Activated T-cell treated with anti-CD3 and anti-CD28 coated beads, Interleukin-2, amount 50 U/mL, for 24 hours (primary cell): Measurements from ENCODE around the gene TSPAN33.

Experiments
- DNase-seq: peaks from one replicate; pipeline ENCODE4 v3.0.0-alpha.2; 2020
- H3K27ac Mint-ChIP-seq: 2 replicates; pipeline ENCODE4 v1.8.0; 2020; ENCODE audit warnings: mild to moderate bottlenecking, mixed read lengths
- H3K27me3 Mint-ChIP-seq: 2 replicates; pipeline ENCODE4 v1.8.0; 2020; ENCODE audit warnings: mixed read lengths
- H3K36me3 Mint-ChIP-seq: 2 replicates; pipeline ENCODE4 v1.8.0; 2020; ENCODE audit warnings: low read depth, mixed read lengths
- H3K4me1 Mint-ChIP-seq: 2 replicates; pipeline ENCODE4 v1.8.0; 2020; ENCODE audit warnings: low read depth, mixed read lengths
- H3K4me3 Mint-ChIP-seq: 2 replicates; pipeline ENCODE4 v1.8.0; 2020; ENCODE audit warnings: mild to moderate bottlenecking, moderate library complexity, mixed read lengths
- H3K9me3 Mint-ChIP-seq: 2 replicates; pipeline ENCODE4 v1.8.0; 2020; ENCODE audit warnings: mixed read lengths

The TSPAN33 gene

GRCh38 chr7:129150199-129150996, 5.9 kb downstream of the TSPAN33 start:
- H3K27me3 Mint-ChIP-seq: peaks cover 9% of the 10 kb centered on the region
- no peak overlapping the region for H3K27ac Mint-ChIP-seq
- H3K4me3 Mint-ChIP-seq: no peak overlapping the region
- H3K9me3 Mint-ChIP-seq: no peaks in the 10 kb centered on the region
- H3K4me1 Mint-ChIP-seq: peaks cover 7% of the 10 kb centered on the region
- no peak for DNase-seq
- H3K36me3 Mint-ChIP-seq: no peaks in the 10 kb centered on the region

GRCh38 chr7:129157651-129158050, 13.1 kb downstream of the TSPAN33 start:
- Mint-ChIP-seq H3K36me3 (no peaks in the 10 kb centered on the region), H3K27ac (no peak overlapping the region), H3K4me3 (no peak overlapping the region), H3K9me3 (no peaks in the 10 kb centered on the region), H3K4me1 (no peaks in the 10 kb centered on the region), H3K27me3 (no peaks in the 10 kb centered on the region)
- no peak for DNase-seq

DNA sequence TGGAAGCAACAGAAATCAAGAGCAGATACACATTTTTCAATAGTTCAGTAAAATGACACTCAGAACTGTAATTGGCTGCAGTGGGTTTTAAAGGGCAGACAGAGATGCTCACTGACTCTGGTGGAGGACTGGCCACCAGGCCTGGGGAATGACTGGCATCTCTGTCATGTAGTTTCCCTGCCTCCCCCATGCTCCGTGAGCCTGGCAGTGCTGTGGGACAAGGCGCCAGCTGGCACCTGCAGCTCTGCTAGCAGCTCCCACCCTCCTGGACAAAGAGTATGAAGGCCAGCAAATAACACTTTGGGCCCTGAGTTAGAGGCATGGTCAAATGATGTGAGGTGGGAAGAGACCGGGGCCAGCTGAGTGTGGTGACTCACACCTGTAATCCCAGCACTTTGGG, 15.0 kb downstream of the TSPAN33 start:
- no peaks in the 10 kb centered on the region for H3K9me3 Mint-ChIP-seq
- H3K4me1 Mint-ChIP-seq: no peaks in the 10 kb centered on the region

DNA sequence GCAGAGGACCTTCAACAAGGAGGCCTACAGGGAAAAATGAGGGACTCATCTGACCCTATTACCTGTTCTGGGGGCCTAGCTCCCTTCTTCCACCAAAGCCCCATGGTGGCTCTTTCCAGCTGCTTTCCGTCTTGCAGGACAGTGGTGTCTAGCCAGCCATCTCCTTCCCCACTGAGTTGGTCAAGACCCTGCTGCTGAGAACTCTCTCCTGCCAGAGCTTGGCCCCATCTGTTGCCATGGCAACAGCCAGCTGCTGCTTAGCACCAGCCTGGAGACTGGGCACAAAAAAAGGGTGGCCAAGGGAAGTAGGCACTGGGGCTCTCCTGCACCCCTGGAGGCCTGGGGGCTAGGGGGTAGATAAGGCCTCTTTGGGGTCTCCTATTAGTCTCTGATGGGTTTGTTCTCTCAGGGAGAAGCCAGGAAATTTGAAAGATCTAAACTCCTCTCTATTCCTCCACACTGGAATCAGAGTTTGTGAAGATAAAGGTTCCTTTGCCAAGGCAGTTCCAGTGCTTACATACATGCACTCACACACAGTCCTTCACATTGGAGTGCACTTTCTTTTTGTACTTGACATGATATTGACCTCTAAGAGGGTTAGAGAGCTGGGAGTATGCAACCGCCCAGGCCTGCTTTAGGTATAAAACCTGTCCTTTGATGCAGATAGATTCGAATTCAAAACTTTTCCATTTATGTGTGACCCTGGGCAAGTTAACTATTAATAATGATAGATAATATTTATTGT, 15.8 kb downstream of the TSPAN33 start:
- Mint-ChIP-seq H3K9me3 (no peaks in the 10 kb centered on the region), H3K27ac (no peak overlapping the region), H3K4me1 (no peaks in the 10 kb centered on the region), H3K36me3 (no peaks in the 10 kb centered on the region), H3K4me3 (no peak overlapping the region), H3K27me3 (no peaks in the 10 kb centered on the region)
- no peak for DNase-seq

More for the DNA sequence above, 15.0 kb downstream of the TSPAN33 start:
- Mint-ChIP-seq H3K36me3 (no peaks in the 10 kb centered on the region), H3K27me3 (no peaks in the 10 kb centered on the region), H3K4me3 (no peak overlapping the region), H3K27ac (no peak overlapping the region)
- DNase-seq: no peak

GRCh38 chr7:129161524-129162225, 17.2 kb downstream of the TSPAN33 start:
- Mint-ChIP-seq H3K36me3 (no peaks in the 10 kb centered on the region), H3K9me3 (no peaks in the 10 kb centered on the region), H3K27ac (no peak overlapping the region), H3K27me3 (no peaks in the 10 kb centered on the region), H3K4me3 (no peak overlapping the region), H3K4me1 (no peaks in the 10 kb centered on the region)
- no peak for DNase-seq

DNA sequence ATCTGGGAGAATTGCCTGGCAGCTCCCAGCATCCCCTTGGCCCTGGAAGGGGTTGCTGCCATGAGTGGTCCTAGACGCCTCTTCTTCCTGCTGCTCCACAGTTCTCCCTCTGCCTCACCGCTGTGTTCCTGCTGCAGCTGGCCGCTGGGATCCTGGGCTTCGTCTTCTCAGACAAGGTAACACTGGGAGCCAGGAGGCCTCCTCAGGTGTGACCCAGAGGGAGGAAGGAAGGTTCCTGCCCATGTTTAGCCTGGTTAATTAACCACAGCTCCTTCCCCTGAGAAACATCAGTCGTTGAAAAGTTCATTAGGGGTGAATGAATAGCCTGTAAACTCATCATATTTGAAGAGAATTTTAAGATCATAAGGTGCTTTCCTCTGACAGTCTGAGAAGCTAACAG, 18.2 kb downstream of the TSPAN33 start:
- Mint-ChIP-seq H3K36me3 (no peaks in the 10 kb centered on the region), H3K9me3 (no peaks in the 10 kb centered on the region), H3K4me1 (no peaks in the 10 kb centered on the region), H3K27me3 (peaks cover 4% of the 10 kb centered on the region), H3K4me3 (no peak overlapping the region), H3K27ac (no peak overlapping the region)
- DNase-seq: no peak

DNA sequence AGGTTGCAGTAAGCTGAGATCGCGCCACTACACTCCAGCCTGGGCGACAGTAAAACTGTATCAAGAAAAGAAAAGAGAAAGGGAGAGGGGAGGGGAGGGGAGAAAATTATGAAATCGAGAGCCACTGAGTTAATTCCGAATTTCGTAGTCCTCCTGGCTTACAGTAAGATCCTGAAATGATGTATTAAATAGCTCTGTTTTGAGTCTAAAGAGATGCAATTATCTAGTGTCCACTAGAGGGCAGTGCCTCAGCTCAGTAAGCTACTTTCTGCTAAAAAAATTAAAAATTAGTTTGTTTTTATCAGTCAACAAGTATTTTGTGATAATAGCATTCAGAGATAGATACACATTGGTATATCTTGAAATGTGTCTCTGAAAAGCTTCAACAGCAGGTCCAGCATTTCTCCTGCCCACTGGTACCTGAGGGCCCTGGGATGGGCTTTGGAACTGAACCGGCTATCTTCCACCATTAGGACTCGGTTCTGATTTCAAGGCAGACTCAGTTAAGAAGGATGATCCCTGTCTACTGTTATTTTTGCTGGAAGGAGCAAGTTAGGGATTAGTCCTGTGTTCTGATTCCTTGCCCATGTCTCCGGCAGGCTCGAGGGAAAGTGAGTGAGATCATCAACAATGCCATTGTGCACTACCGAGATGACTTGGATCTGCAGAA, 19.5 kb downstream of the TSPAN33 start:
- H3K27me3 Mint-ChIP-seq: peaks cover 10% of the 10 kb centered on the region
- H3K27ac Mint-ChIP-seq: no peak overlapping the region
- H3K36me3 Mint-ChIP-seq: no peaks in the 10 kb centered on the region
- no peak overlapping the region for H3K4me3 Mint-ChIP-seq
- no peak for DNase-seq
- peaks cover 7% of the 10 kb centered on the region for H3K4me1 Mint-ChIP-seq
- H3K9me3 Mint-ChIP-seq: no peaks in the 10 kb centered on the region

- no peaks in the 10 kb centered on the region for H3K9me3 Mint-ChIP-seq
- no peak overlapping the region for H3K27ac Mint-ChIP-seq
- no peak overlapping the region for H3K4me3 Mint-ChIP-seq
- peaks cover 15% of the 10 kb centered on the region for H3K27me3 Mint-ChIP-seq
- peaks cover 18% of the 10 kb centered on the region for H3K4me1 Mint-ChIP-seq
- no peak for DNase-seq
- H3K36me3 Mint-ChIP-seq: no peaks in the 10 kb centered on the region
Observed at GRCh38 chr7:129166745-129167144, 22.2 kb downstream of the TSPAN33 start.

GRCh38 chr7:129167817-129168216, 23.3 kb downstream of the TSPAN33 start:
- peaks cover 15% of the 10 kb centered on the region for H3K27me3 Mint-ChIP-seq
- no peak overlapping the region for H3K27ac Mint-ChIP-seq
- H3K36me3 Mint-ChIP-seq: no peaks in the 10 kb centered on the region
- H3K4me1 Mint-ChIP-seq: peaks cover 18% of the 10 kb centered on the region
- no peak for DNase-seq
- no peak overlapping the region for H3K4me3 Mint-ChIP-seq
- H3K9me3 Mint-ChIP-seq: no peaks in the 10 kb centered on the region

GRCh38 chr7:129168231-129169021, 23.9 kb downstream of the TSPAN33 start:
- Mint-ChIP-seq H3K36me3 (no peaks in the 10 kb centered on the region), H3K27me3 (peaks cover 15% of the 10 kb centered on the region), H3K4me3 (peak overlapping the region; percentile 42), H3K27ac (peak overlapping the region; percentile 15), H3K4me1 (peaks cover 18% of the 10 kb centered on the region), H3K9me3 (no peaks in the 10 kb centered on the region)
- DNase-seq: no peak

DNA sequence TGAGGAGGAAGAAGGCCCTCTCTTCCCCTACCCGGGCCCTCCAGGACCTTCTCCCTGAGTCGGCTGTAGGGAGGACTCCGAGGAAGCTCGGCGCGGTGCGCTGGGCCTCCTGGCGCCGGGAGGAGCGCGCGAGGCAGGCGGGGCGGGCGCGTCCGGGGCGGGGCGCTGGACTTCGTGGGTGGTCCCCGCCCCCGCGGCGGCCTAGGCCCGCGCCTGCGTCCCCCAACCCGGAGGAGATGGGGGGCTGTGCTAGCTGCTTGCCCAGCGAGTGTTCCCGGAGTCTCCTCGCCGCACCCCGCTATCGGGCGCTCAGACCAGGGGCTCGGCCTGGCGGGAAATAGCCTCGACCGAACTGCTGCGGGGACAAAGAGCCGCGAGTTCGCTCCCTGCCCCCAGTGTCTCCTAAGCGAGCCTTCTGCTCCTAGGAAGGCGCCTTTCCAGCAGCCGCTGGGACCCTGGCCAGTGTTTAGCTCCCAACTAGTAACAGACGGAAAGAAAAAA, 24.7 kb downstream of the TSPAN33 start:
- peaks cover 15% of the 10 kb centered on the region for H3K27me3 Mint-ChIP-seq
- H3K9me3 Mint-ChIP-seq: no peaks in the 10 kb centered on the region
- H3K27ac Mint-ChIP-seq: peak overlapping the region; percentile 84
- H3K4me3 Mint-ChIP-seq: peak overlapping the region; percentile 71
- H3K4me1 Mint-ChIP-seq: peaks cover 18% of the 10 kb centered on the region
- DNase-seq: peak; percentile 69
- no peaks in the 10 kb centered on the region for H3K36me3 Mint-ChIP-seq

DNA sequence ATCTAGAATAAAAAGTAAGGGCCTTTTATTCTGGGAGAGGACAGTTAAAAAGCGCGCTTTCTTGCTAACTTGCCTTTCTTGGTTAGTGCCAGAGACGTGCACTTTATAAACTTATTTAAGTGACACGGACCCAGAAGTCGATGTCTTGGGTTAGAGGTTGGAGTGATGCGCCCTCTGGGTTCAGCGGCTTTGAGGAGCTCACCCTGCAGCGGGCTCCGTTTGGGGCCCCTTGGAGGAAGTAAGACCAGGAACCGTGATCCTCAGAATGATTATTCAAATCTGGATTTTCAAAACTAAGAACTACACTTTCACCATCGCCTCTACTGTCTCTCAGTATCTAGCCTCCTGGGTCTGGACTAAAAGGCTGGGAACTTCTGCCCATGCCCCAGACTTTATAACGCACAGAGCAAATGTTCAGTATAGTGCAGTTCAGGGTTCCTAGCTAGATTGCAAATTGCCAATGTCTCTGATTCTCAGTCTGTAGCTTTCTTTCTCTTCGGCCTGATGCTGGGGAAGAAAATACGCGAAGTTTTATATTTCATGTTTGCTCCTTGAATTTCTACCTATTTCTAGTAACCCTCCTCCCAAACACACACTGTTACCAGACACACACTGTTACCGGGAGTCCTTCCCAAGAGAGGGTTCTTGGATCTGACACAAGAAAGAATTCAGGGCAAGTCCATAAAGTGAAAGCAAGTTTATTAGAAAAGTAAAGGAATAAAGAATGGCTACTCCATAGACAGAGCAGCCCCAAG, 25.4 kb downstream of the TSPAN33 start:
- Mint-ChIP-seq H3K4me1 (peaks cover 18% of the 10 kb centered on the region), H3K4me3 (peak overlapping the region; percentile 71), H3K27ac (peak overlapping the region; percentile 84), H3K36me3 (no peaks in the 10 kb centered on the region), H3K9me3 (no peaks in the 10 kb centered on the region), H3K27me3 (peaks cover 15% of the 10 kb centered on the region)
- DNase-seq: no peak

DNA sequence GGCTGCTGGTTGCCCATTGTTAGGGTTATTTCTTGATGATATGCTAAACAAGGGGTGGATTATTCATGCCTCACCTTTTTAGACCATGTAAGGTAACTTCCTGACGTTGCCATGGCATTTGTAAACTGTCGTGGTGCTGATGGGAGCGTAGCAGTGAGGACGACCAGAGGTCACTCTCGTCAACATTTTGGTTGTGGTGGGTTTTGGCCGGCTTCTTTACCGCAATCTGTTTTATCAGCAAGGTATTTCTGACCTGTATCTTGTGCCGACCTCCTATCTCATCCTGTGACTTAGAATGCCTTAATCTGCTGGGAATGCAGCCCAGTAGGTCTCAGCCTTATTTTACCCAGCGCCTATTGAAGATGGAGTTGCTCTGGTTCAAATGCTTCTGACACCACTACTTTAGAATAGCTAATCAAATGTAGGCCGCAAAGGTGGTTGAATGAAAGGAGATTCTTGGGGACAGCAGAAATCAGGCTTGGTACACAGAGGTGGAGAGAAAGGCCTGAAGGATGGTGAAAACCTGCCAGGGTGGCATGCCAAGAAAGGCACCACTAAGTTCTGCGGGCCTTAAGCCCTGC, 26.0 kb downstream of the TSPAN33 start:
- H3K27ac Mint-ChIP-seq: no peak overlapping the region
- no peaks in the 10 kb centered on the region for H3K36me3 Mint-ChIP-seq
- no peak for DNase-seq
- peaks cover 18% of the 10 kb centered on the region for H3K4me1 Mint-ChIP-seq
- no peak overlapping the region for H3K4me3 Mint-ChIP-seq
- H3K27me3 Mint-ChIP-seq: peaks cover 15% of the 10 kb centered on the region
- H3K9me3 Mint-ChIP-seq: no peaks in the 10 kb centered on the region
